Neural progenitor cell (in vitro differentiated cells): ENCODE measurements around the gene CEP95. TPM values are rescaled to one million over a fixed set of nuclear protein-coding genes. Genes with fewer than 3 reads are reported as not detected.

Source experiments
- DNase-seq: peaks from one replicate; pipeline ENCODE4 v3.0.0-alpha.2; 2016; ENCODE audit warnings: low spot score
- H2AFZ ChIP-seq: fragments of 200-600 bp; sonication (generic); replicated peaks from 2 replicates; pipeline ENCODE4 v1.6.1; 2016; ENCODE audit warnings: antibody characterized with exemption
- H3F3A ChIP-seq: fragments of 200-600 bp; sonication (generic); 2 replicates; pipeline ENCODE4 v1.6.1; 2016; ENCODE audit warnings: antibody characterized with exemption, low read depth
- H3K27ac ChIP-seq: fragments of 200-600 bp; sonication (generic); 2 replicates; pipeline ENCODE4 v1.5.1; 2016; ENCODE audit warnings: mild to moderate bottlenecking
- H3K27me3 ChIP-seq: fragments of 200-600 bp; sonication (generic); 2 replicates; pipeline ENCODE4 v1.6.1; 2016; ENCODE audit warnings: mild to moderate bottlenecking, moderate library complexity
- H3K36me3 ChIP-seq: fragments of 200-600 bp; sonication (generic); 2 replicates; pipeline ENCODE4 v1.5.1; 2016
- H3K4me1 ChIP-seq: fragments of 200-600 bp; sonication (generic); 2 replicates; pipeline ENCODE4 v1.6.1; 2016; ENCODE audit warnings: mixed run types
- H3K4me2 ChIP-seq: fragments of 200-600 bp; sonication (generic); 2 replicates; pipeline ENCODE4 v1.6.1; 2016
- H3K4me3 ChIP-seq: fragments of 200-600 bp; sonication (generic); 2 replicates; pipeline ENCODE4 v1.5.1; 2016
- H3K79me2 ChIP-seq: fragments of 200-600 bp; sonication (generic); 2 replicates; pipeline ENCODE4 v1.6.1; 2016; ENCODE audit warnings: low read depth
- H3K9ac ChIP-seq: fragments of 200-600 bp; sonication (generic); 2 replicates; pipeline ENCODE4 v1.6.1; 2016
- H3K9me3 ChIP-seq: fragments of 200-600 bp; sonication (generic); 2 replicates; pipeline ENCODE4 v1.5.1; 2016; ENCODE audit warnings: low read depth
- H4K20me1 ChIP-seq: fragments of 200-600 bp; sonication (generic); 2 replicates; pipeline ENCODE4 v1.6.1; 2016; ENCODE audit warnings: low read depth
- H3K27ac Mint-ChIP-seq: 3 replicates; pipeline ENCODE4 v1.8.0; 2021; ENCODE audit warnings: mixed read lengths
- H3K27me3 Mint-ChIP-seq: 2 replicates; pipeline ENCODE4 v1.8.0; 2022; ENCODE audit warnings: low read depth, mild to moderate bottlenecking, inconsistent platforms, moderate library complexity, mixed read lengths; ENCODE audit not compliant: insufficient read depth
- H3K36me3 Mint-ChIP-seq: 3 replicates; pipeline ENCODE4 v1.8.0; 2021; ENCODE audit warnings: mixed read lengths
- H3K4me1 Mint-ChIP-seq: 3 replicates; pipeline ENCODE4 v1.8.0; 2021; ENCODE audit warnings: mixed read lengths
- H3K4me3 Mint-ChIP-seq: 3 replicates; pipeline ENCODE4 v1.8.0; 2021; ENCODE audit warnings: mild to moderate bottlenecking, moderate library complexity, mixed read lengths
- H3K9me3 Mint-ChIP-seq: 3 replicates; pipeline ENCODE4 v1.8.0; 2020; ENCODE audit warnings: mixed read lengths
- CTCF ChIP-seq: fragments of 200-600 bp; sonication (generic); IDR thresholded peaks from 2 replicates; pipeline ENCODE4 v1.5.1; 2017; ENCODE audit warnings: antibody characterized with exemption, mild to moderate bottlenecking
- EZH2 ChIP-seq: fragments of 200-600 bp; sonication (generic); IDR thresholded peaks from 2 replicates; pipeline ENCODE4 v1.6.1; 2017; ENCODE audit warnings: antibody characterized with exemption, mild to moderate bottlenecking, moderate library complexity
- EZH2phosphoT487 ChIP-seq: fragments of 200-600 bp; sonication (generic); IDR thresholded peaks from 2 replicates; pipeline ENCODE4 v1.6.1; 2017; ENCODE audit warnings: antibody characterized with exemption
- total RNA-seq: library from RNA; depleted of rRNA; stranded (reverse); fragments of >200 nt; gene quantifications from 2 replicates; pipeline ENCODE4 v1.2.3, GENCODE V29; 2015; ENCODE audit warnings: low replicate concordance

The CEP95 gene
- total RNA-seq, 1 donor from 2014 or later, result 76.9 TPM

GRCh38 chr17:64537488-64537887 is 30.7 kb downstream of the CEP95 start:
- Histone ChIP-seq H3K9ac (no peak overlapping the region), H3K79me2 (no peaks in the 10 kb centered on the region), H2AFZ (no peak overlapping the region), H3F3A (peaks cover 7% of the 10 kb centered on the region), H3K4me2 (no peak overlapping the region), H4K20me1 (no peaks in the 10 kb centered on the region), H3K4me3 (no peak overlapping the region), H3K4me1 (no peaks in the 10 kb centered on the region), H3K36me3 (peaks cover under 1% of the 10 kb centered on the region), H3K9me3 (no peaks in the 10 kb centered on the region), H3K27me3 (no peaks in the 10 kb centered on the region), H3K27ac (no peak overlapping the region)
- DNase-seq, result no peak
- Mint-ChIP-seq H3K36me3 (peaks cover 32% of the 10 kb centered on the region), H3K9me3 (no peaks in the 10 kb centered on the region), H3K4me1 (no peaks in the 10 kb centered on the region), H3K27me3 (peaks cover 2% of the 10 kb centered on the region), H3K27ac (no peak overlapping the region), H3K4me3 (no peak overlapping the region)
- TF ChIP-seq CTCF, result no peak
- no peak for TF ChIP-seq EZH2phosphoT487
- TF ChIP-seq EZH2, result no peak

GRCh38 chr17:64538508-64539130 is 31.8 kb downstream of the CEP95 start:
- Histone ChIP-seq H3K4me1 (no peaks in the 10 kb centered on the region), H3K79me2 (no peaks in the 10 kb centered on the region), H3K27me3 (no peaks in the 10 kb centered on the region), H3K36me3 (no peaks in the 10 kb centered on the region), H3K9me3 (no peaks in the 10 kb centered on the region), H3K4me3 (no peak overlapping the region), H4K20me1 (no peaks in the 10 kb centered on the region), H3K27ac (no peak overlapping the region), H2AFZ (no peak overlapping the region), H3K9ac (no peak overlapping the region), H3F3A (peaks cover 9% of the 10 kb centered on the region), H3K4me2 (no peak overlapping the region)
- H3K9me3 Mint-ChIP-seq, result no peaks in the 10 kb centered on the region
- TF ChIP-seq CTCF (no peak), EZH2 (no peak), EZH2phosphoT487 (no peak)
- DNase-seq, result no peak
- H3K36me3 Mint-ChIP-seq, result peaks cover 27% of the 10 kb centered on the region
- no peak overlapping the region for H3K4me3 Mint-ChIP-seq
- H3K27ac Mint-ChIP-seq, result no peak overlapping the region
- H3K4me1 Mint-ChIP-seq, result no peaks in the 10 kb centered on the region
- H3K27me3 Mint-ChIP-seq, result no peaks in the 10 kb centered on the region

GRCh38 chr17:64540118-64540776 is 33.5 kb downstream of the CEP95 start:
- Histone ChIP-seq H3K4me2 (no peak overlapping the region), H3K9me3 (no peaks in the 10 kb centered on the region), H3K9ac (no peak overlapping the region), H3K27ac (no peak overlapping the region), H3K4me3 (no peak overlapping the region), H3K36me3 (no peaks in the 10 kb centered on the region), H3K79me2 (no peaks in the 10 kb centered on the region), H2AFZ (no peak overlapping the region), H3K27me3 (no peaks in the 10 kb centered on the region), H3K4me1 (no peaks in the 10 kb centered on the region), H4K20me1 (no peaks in the 10 kb centered on the region), H3F3A (peaks cover 9% of the 10 kb centered on the region)
- Mint-ChIP-seq H3K9me3 (no peaks in the 10 kb centered on the region), H3K4me1 (no peaks in the 10 kb centered on the region), H3K4me3 (no peak overlapping the region), H3K27me3 (no peaks in the 10 kb centered on the region), H3K27ac (no peak overlapping the region), H3K36me3 (peaks cover 30% of the 10 kb centered on the region)
- TF ChIP-seq EZH2phosphoT487 (no peak), EZH2 (no peak), CTCF (no peak)
- DNase-seq, result no peak
